Endodermal cell (in vitro differentiated cells): ENCODE results near the gene AUTS2. TPM values are rescaled to one million over a fixed set of nuclear protein-coding genes. Genes with fewer than 3 reads are reported as not detected.

Experiments
- DNase-seq: peaks from one replicate; pipeline ENCODE4 v3.0.0-alpha.2; 2017
- H3K27ac ChIP-seq: 2 replicates; pipeline ENCODE4 v1.5.1; 2013; ENCODE audit warnings: mild to moderate bottlenecking, low read depth, low read length, moderate library complexity
- H3K27me3 ChIP-seq: 2 replicates; pipeline ENCODE4 v1.6.1; 2013; ENCODE audit warnings: mild to moderate bottlenecking, low read length, moderate library complexity; ENCODE audit not compliant: insufficient read depth, control insufficient read depth, poor library complexity, severe bottlenecking
- H3K36me3 ChIP-seq: 2 replicates; pipeline ENCODE4 v1.7.0; 2013; ENCODE audit warnings: mild to moderate bottlenecking, low read length, moderate library complexity; ENCODE audit not compliant: control insufficient read depth, insufficient read depth
- H3K4me1 ChIP-seq: one replicate; pipeline ENCODE4 v1.7.0; 2013; ENCODE audit warnings: low read length; ENCODE audit not compliant: control insufficient read depth, insufficient read depth
- H3K4me3 ChIP-seq: 2 replicates; pipeline ENCODE4 v1.5.1; 2013; ENCODE audit warnings: mild to moderate bottlenecking, low read length, moderate library complexity
- H3K9ac ChIP-seq: 2 replicates; pipeline ENCODE4 v1.6.1; 2013; ENCODE audit warnings: mild to moderate bottlenecking, low read length, moderate library complexity; ENCODE audit not compliant: poor library complexity, severe bottlenecking; ENCODE audit errors: extremely low read depth
- H3K9me3 ChIP-seq: 2 replicates; pipeline ENCODE4 v1.6.1; 2013; ENCODE audit warnings: mild to moderate bottlenecking, low read length, moderate library complexity; ENCODE audit not compliant: control insufficient read depth
- H3K27ac Mint-ChIP-seq: 2 replicates; pipeline ENCODE4 v1.8.0; 2020; ENCODE audit warnings: mixed read lengths
- H3K27me3 Mint-ChIP-seq: 2 replicates; pipeline ENCODE4 v1.8.0; 2021; ENCODE audit warnings: mild to moderate bottlenecking, mixed read lengths; ENCODE audit not compliant: insufficient read depth
- H3K36me3 Mint-ChIP-seq: 2 replicates; pipeline ENCODE4 v1.8.0; 2020; ENCODE audit warnings: low read depth, mixed read lengths
- H3K4me1 Mint-ChIP-seq: 2 replicates; pipeline ENCODE4 v1.8.0; 2020; ENCODE audit warnings: mixed read lengths
- H3K4me3 Mint-ChIP-seq: 2 replicates; pipeline ENCODE4 v1.8.0; 2020; ENCODE audit warnings: mild to moderate bottlenecking, moderate library complexity, mixed read lengths
- H3K9me3 Mint-ChIP-seq: 2 replicates; pipeline ENCODE4 v1.8.0; 2020; ENCODE audit warnings: mild to moderate bottlenecking, mixed read lengths
- WGBS, 2 experiments: methylation state at CpG; one replicate each; pipeline versions ENCODE4 v1.1.5 to v1.1.7; 2013; ENCODE audit warnings: missing lambda C conversion rate in 2 of 2, mixed read lengths in 1 of 2; ENCODE audit not compliant: insufficient coverage in 1 of 2, insufficient read length in 1 of 2; 5-methylcytosine and 5-hydroxymethylcytosine counted together
- total RNA-seq, 2 donors: library from RNA; stranded (reverse); fragmentation: NEBNext Ultra II Directional in 1 of 2; extraction: Animal tissue kit (Norgen Biotek cat#: 25700) in 1 of 2; gene quantifications; 2 replicates in 1 of 2; 3 replicates in 1 of 2; pipeline ENCODE4 v1.2.1, GENCODE V29; 2021
- TF ChIP-seq, protein P1 (sequence below): fragments of 200-600 bp; sonication (generic); conservative IDR thresholded peaks from 2 replicates; pipeline ENCODE4 v1.5.0; 2021; ENCODE audit warnings: antibody characterized with exemption, mild to moderate bottlenecking

AUTS2 gene
- total RNA-seq, 2 donors from 2014 or later = 76.8 to 106 TPM

DNA sequence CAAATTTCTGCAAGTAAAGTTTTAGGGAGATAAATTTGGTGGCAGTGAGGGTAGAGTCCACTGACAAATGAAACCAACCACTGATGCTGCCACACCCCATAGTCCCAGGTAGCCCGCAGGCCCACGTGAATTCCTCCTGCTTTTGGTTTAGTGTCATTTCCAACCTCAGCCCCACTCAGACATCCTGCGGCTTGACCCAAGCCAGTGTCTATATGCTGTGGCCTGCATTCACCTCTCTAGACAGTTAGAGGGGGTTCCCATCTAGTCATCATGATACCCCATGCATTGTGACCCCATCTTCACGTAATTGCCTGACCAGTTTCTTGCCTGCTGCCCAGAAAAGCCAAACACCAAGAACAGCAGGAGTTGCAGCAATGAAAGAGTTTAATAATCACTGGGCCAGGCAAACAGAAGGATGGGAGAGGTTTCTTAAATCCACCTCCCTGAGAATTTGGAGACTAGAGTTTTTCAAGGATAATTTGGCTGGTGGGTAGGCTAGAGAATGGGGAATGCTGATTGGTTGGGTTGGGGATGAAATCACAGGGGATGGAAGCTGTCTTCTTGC is 1201.6 kb downstream of the AUTS2 start:
- H3K27me3 ChIP-seq = no peaks in the 10 kb centered on the region
- TF ChIP-seq, protein P1, sequence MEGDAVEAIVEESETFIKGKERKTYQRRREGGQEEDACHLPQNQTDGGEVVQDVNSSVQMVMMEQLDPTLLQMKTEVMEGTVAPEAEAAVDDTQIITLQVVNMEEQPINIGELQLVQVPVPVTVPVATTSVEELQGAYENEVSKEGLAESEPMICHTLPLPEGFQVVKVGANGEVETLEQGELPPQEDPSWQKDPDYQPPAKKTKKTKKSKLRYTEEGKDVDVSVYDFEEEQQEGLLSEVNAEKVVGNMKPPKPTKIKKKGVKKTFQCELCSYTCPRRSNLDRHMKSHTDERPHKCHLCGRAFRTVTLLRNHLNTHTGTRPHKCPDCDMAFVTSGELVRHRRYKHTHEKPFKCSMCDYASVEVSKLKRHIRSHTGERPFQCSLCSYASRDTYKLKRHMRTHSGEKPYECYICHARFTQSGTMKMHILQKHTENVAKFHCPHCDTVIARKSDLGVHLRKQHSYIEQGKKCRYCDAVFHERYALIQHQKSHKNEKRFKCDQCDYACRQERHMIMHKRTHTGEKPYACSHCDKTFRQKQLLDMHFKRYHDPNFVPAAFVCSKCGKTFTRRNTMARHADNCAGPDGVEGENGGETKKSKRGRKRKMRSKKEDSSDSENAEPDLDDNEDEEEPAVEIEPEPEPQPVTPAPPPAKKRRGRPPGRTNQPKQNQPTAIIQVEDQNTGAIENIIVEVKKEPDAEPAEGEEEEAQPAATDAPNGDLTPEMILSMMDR = no peak
- no peaks in the 10 kb centered on the region for H3K4me1 ChIP-seq
- H3K9ac ChIP-seq = no peak overlapping the region
- peaks cover 4% of the 10 kb centered on the region for H3K4me1 Mint-ChIP-seq
- H3K9me3 Mint-ChIP-seq = peaks cover 31% of the 10 kb centered on the region
- H3K36me3 Mint-ChIP-seq = peaks cover 25% of the 10 kb centered on the region
- H3K4me3 Mint-ChIP-seq = no peak overlapping the region
- peak; percentile 12 for DNase-seq
- WGBS, 2 experiments = 92 to 100% methylated on average over 2 to 4 of the region's 4 CpGs
- no peak overlapping the region for H3K4me3 ChIP-seq
- no peak overlapping the region for H3K27ac Mint-ChIP-seq
- peaks cover 11% of the 10 kb centered on the region for H3K27me3 Mint-ChIP-seq
- no peaks in the 10 kb centered on the region for H3K36me3 ChIP-seq
- H3K9me3 ChIP-seq = peaks cover 9% of the 10 kb centered on the region
- H3K27ac ChIP-seq = no peak overlapping the region

DNA sequence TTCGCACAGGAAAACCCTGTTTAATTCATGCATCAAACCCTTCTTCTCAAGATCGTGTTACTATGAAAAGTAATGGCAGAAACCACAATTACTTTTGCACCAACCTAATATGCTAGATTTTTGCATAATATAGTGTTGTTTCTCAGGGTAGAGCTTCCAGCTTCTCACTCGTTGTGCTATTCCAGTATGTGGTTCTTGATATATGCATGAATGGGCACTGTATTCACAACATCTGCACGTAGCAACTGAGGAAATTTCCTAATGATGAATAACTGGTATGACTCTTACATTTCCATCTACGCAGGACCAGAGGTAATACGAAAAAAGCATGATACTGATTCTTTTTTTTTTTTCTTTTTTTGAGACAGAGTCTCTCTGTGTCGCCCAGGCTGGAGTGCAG is 1207.1 kb downstream of the AUTS2 start:
- H3K4me1 ChIP-seq = no peaks in the 10 kb centered on the region
- WGBS, 2 experiments = 78 to 80% methylated on average over 6 to 7 of the region's 7 CpGs
- no peak overlapping the region for H3K9ac ChIP-seq
- no peak overlapping the region for H3K27ac ChIP-seq
- peaks cover 18% of the 10 kb centered on the region for H3K9me3 Mint-ChIP-seq
- no peak overlapping the region for H3K27ac Mint-ChIP-seq
- H3K36me3 Mint-ChIP-seq = peaks cover 4% of the 10 kb centered on the region
- TF ChIP-seq, protein P1 = no peak
- DNase-seq = no peak
- H3K4me3 ChIP-seq = no peak overlapping the region
- no peak overlapping the region for H3K4me3 Mint-ChIP-seq
- no peaks in the 10 kb centered on the region for H3K27me3 ChIP-seq
- peaks cover 8% of the 10 kb centered on the region for H3K4me1 Mint-ChIP-seq
- H3K27me3 Mint-ChIP-seq = peaks cover 6% of the 10 kb centered on the region
- H3K36me3 ChIP-seq = no peaks in the 10 kb centered on the region
- H3K9me3 ChIP-seq = peaks cover 2% of the 10 kb centered on the region

DNA sequence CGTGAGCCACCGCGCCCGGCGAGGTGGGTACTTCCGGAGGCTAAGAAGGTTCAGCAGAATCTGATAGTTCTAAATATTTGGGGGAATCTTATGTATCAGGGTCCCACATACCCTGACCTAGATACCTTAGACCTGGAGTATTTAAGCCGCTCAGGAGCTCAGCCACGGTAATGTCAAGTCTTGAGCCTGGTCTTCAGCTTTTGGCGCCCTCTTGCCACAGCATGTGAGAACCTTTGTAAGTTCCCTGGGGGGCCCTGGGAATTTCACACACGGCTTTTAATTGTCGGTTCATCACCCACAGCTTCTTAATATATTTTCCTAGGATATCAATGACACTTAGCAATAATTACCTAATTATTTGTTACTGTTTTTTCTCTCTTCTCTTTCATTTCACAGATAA is 1209.4 kb downstream of the AUTS2 start:
- Mint-ChIP-seq H3K4me1 (peaks cover 15% of the 10 kb centered on the region), H3K27ac (no peak overlapping the region), H3K27me3 (no peaks in the 10 kb centered on the region), H3K4me3 (no peak overlapping the region), H3K36me3 (no peaks in the 10 kb centered on the region), H3K9me3 (peaks cover 10% of the 10 kb centered on the region)
- H3K27ac ChIP-seq = no peak overlapping the region
- no peaks in the 10 kb centered on the region for H3K36me3 ChIP-seq
- H3K9me3 ChIP-seq = no peaks in the 10 kb centered on the region
- H3K9ac ChIP-seq = no peak overlapping the region
- no peaks in the 10 kb centered on the region for H3K27me3 ChIP-seq
- 74 to 79% methylated on average over 8 to 11 of the region's 11 CpGs for WGBS, 2 experiments
- H3K4me1 ChIP-seq = no peaks in the 10 kb centered on the region
- TF ChIP-seq, protein P1 = peak; percentile 45
- H3K4me3 ChIP-seq = no peak overlapping the region
- no peak for DNase-seq
